ENCODE results near the gene LRRFIP2. TPM values are rescaled to one million over a fixed set of nuclear protein-coding genes. Genes with fewer than 3 reads are reported as not detected.

Gene LRRFIP2
- total and polyA plus RNA-seq, 2 of the 8 experiments (the other 6 are each of a cell fraction or from before 2014, with no cell fraction given), result 8.8 to 25.6 TPM

DNA sequence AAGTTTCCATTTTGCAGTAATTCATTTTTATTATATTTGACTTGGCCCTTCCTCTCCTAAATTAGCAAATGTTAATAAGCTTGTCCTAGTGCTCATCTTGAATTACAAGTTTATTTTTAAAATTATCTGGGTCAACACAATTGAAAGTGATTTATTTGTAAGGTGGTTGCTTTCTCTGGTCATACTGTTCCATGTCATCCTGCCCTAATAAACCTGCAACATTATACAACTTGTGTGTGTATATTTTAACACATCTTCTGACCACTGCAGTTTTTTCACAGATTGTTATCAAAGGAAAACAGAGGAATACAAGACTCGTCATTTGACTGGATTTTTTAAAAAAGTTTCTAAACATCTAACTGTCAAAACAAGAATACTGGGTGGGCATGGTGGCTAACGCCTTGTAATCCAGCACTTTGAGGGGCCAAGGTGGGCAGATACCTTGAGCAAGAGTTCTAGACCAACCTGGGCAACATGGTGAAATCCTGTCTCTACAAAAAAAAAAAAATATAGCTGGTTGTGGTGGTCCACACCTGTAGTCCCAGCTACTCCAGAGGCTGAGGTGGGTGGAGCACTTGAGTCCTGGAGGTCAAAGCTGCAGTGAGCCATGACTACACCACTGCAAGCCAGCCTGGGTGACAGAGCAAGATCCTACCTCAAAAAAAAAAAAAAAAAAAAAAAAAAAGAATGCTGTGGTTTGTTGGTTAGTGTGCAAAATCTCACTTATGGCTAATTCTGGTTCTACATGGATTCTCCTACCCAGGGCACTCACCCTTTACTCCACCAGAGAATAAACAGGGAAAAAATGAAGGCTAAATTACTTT lies 5.0 kb upstream of the LRRFIP2 start:
- Histone ChIP-seq H2BK15ac (ENCODE audit: low read length) (no peak overlapping the region), H3K4me2 (ENCODE audit: insufficient read depth in 1 of 2, low read depth in 2 of 2, low read length in 2 of 2) (no peak overlapping the region), H4K5ac (ENCODE audit: insufficient read length, low read depth, low read length) (no peak overlapping the region), H2BK12ac (ENCODE audit: low read depth, low read length) (no peak overlapping the region), H3K9me3 (ENCODE audit: insufficient read depth in 2 of 2, low read depth in 1 of 2, low read length in 1 of 2) (no peaks in the 10 kb centered on the region), H3K18ac (ENCODE audit: extremely low read depth, low read length) (no peak overlapping the region), H3K23me2 (ENCODE audit: low read depth, low read length) (no peaks in the 10 kb centered on the region), H4K20me1 (replicated peaks in 1 of 2; ENCODE audit: control insufficient read depth in 1 of 2, insufficient read depth in 2 of 2, low read length in 2 of 2) (no peaks in the 10 kb centered on the region), H4K8ac (ENCODE audit: extremely low read depth, insufficient read depth, low read length) (no peak overlapping the region), H3K4me1 (replicated peaks in 1 of 4; ENCODE audit: control insufficient read depth in 3 of 4, insufficient read depth in 4 of 4, low read length in 3 of 4) (peaks cover 0 to 4% (median 1%) of the 10 kb centered on the region in 4 experiments; a peak in 3 of 7 replicates), H3K36me3 (ENCODE audit: control insufficient read depth in 2 of 4, insufficient read depth in 4 of 4, low read length in 3 of 4) (no peaks in the 10 kb centered on the region), H3K79me1 (ENCODE audit: low read depth, low read length) (no peaks in the 10 kb centered on the region), H3K9ac (replicated peaks in 1 of 4; ENCODE audit: extremely low read depth in 1 of 4, low read depth in 3 of 4, low read length in 3 of 4) (no peak overlapping the region), H3K27ac (ENCODE audit: low read depth, low read length) (no peak overlapping the region), H2AFZ (ENCODE audit: low read length) (no peak overlapping the region), H3K56ac (replicated peaks; ENCODE audit: insufficient read length, low read depth, low read length) (no peak overlapping the region), H3K4ac (replicated peaks; ENCODE audit: insufficient read length, low read depth, low read length) (no peak overlapping the region), H2BK120ac (replicated peaks; ENCODE audit: low read depth, low read length) (no peak overlapping the region), H3K27me3 (replicated peaks in 1 of 4; ENCODE audit: control insufficient read depth in 3 of 4, extremely low read depth in 1 of 4, insufficient read depth in 3 of 4, low read length in 3 of 4) (no peaks in the 10 kb centered on the region), H3K4me3 (ENCODE audit: extremely low read depth in 1 of 4, insufficient read depth in 2 of 4, low read depth in 3 of 4, low read length in 4 of 4) (no peak overlapping the region), H3K23ac (ENCODE audit: insufficient read length) (no peak overlapping the region), H2BK5ac (ENCODE audit: low read depth, low read length) (no peak overlapping the region), H2AK5ac (ENCODE audit: low read depth, low read length) (no peak overlapping the region), H3K79me2 (ENCODE audit: control insufficient read depth in 1 of 2, insufficient read depth in 2 of 2, low read length in 2 of 2) (peaks cover 0 to 25% of the 10 kb centered on the region in 2 experiments; a peak in 3 of 4 replicates), H4K91ac (replicated peaks; ENCODE audit: insufficient read length, low read length) (no peak overlapping the region), H3K14ac (ENCODE audit: insufficient read length) (no peak overlapping the region), H2BK20ac (ENCODE audit: low read length) (no peak overlapping the region)
- 95% methylated on average over 2 of the region's 2 CpGs; no CpG with 5 or more reads in 1 of the 2 experiments for WGBS, 2 experiments (ENCODE audit: extremely low coverage in 1 of 2, insufficient coverage in 1 of 2, insufficient read length in 1 of 2, insufficient replicate concordance in 2 of 2, low coverage in 1 of 2, low lambda C conversion rate in 2 of 2, missing lambda C conversion rate in 1 of 2)
- ChIA-PET POLR2A (ENCODE audit: partially characterized antibody) (interaction anchor here (1.3 kb wide), 1 partner anchor 11 kb away, joined by 3 read pairs; no protein-coding TSS in a partner anchor), CTCF (ENCODE audit: partially characterized antibody) (interaction anchor here (0.6 to 1.7 kb wide), 3 partner anchors 12 to 1344 kb away, joined by 3 to 4 read pairs (median 3); no protein-coding TSS in a partner anchor)
- FAIRE-seq, result no peak
- no peak for DNase-seq (ENCODE audit: low read depth in 1 of 2, low spot score in 2 of 2)
- TF ChIP-seq KDM1A (IDR thresholded peaks at IDR 0.05; ENCODE audit: borderline replicate concordance, low read length) (no peak), EZH2 (IDR thresholded peaks at IDR 0.05; ENCODE audit: low read depth, low read length, severe bottlenecking) (no peak), RFX5 (IDR thresholded peaks at IDR 0.05; ENCODE audit: borderline replicate concordance, low read depth, low read length) (no peak), ZNF274 (IDR thresholded peaks at IDR 0.05; ENCODE audit: borderline replicate concordance, extremely low read depth, low read length) (no peak), POLR2AphosphoS5 (IDR thresholded peaks at IDR 0.05; ENCODE audit: low read depth, low read length) (no peak)
- TF ChIP-seq, protein P1, sequence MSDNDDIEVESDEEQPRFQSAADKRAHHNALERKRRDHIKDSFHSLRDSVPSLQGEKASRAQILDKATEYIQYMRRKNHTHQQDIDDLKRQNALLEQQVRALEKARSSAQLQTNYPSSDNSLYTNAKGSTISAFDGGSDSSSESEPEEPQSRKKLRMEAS (IDR thresholded peaks at IDR 0.05), result no peak
